Parathyroid adenoma (tissue), 2 donors: ENCODE data around the gene COQ3.
A peak's percentile ranks its signal among the peaks of the same experiment; 100 is the strongest.

Experiments
- H2AFZ ChIP-seq: fragments of 300-600 bp; sonication (generic); one replicate; pipeline ENCODE4 v1.7.0; 2017; ENCODE audit warnings: antibody characterized with exemption, mild to moderate bottlenecking
- H3K27ac ChIP-seq: fragments of 300-600 bp; sonication (generic); one replicate; pipeline ENCODE4 v1.7.0; 2017
- H3K27me3 ChIP-seq: fragments of 300-600 bp; sonication (generic); one replicate; pipeline ENCODE4 v1.7.0; 2017; ENCODE audit warnings: low read length; ENCODE audit not compliant: control insufficient read depth, insufficient read depth
- H3K36me3 ChIP-seq: fragments of 300-600 bp; sonication (generic); one replicate; pipeline ENCODE4 v1.7.0; 2017; ENCODE audit warnings: low read length; ENCODE audit not compliant: control insufficient read depth, insufficient read depth
- H3K4me1 ChIP-seq: fragments of 300-600 bp; sonication (generic); one replicate; pipeline ENCODE4 v1.7.0; 2017; ENCODE audit warnings: control low read depth
- H3K4me2 ChIP-seq: fragments of 300-600 bp; sonication (generic); one replicate; pipeline ENCODE4 v1.7.0; 2017; ENCODE audit warnings: low read length
- H3K4me3 ChIP-seq: fragments of 300-600 bp; sonication (generic); one replicate; pipeline ENCODE4 v1.7.0; 2017; ENCODE audit warnings: low read depth, low read length
- H3K79me2 ChIP-seq: fragments of 300-600 bp; sonication (generic); one replicate; pipeline ENCODE4 v1.7.0; 2017; ENCODE audit warnings: control low read depth
- H3K9ac ChIP-seq: fragments of 300-600 bp; sonication (generic); one replicate; pipeline ENCODE4 v1.7.0; 2017; ENCODE audit warnings: mild to moderate bottlenecking
- H3K9me3 ChIP-seq: fragments of 300-600 bp; sonication (generic); one replicate; pipeline ENCODE4 v1.7.0; 2017; ENCODE audit warnings: low read length; ENCODE audit not compliant: control insufficient read depth
- CTCF ChIP-seq: fragments of 300-600 bp; sonication (generic); IDR thresholded peaks from one replicate; pipeline ENCODE4 v1.7.0; 2017; ENCODE audit warnings: antibody characterized with exemption, mild to moderate bottlenecking
- donor health status: primary hyperparathyroidism.

COQ3 gene

GRCh38 chr6:99393698-99394531 is at the start of gene COQ3:
COQ3 (minus strand) TSS chr6:99394195; CDS start chr6:99394179, 16 bp downstream.
- H3K36me3 ChIP-seq = no peaks in the 10 kb centered on the region
- peak within 1 kb of the TSS; percentile 11 for H3K9ac ChIP-seq
- no peaks in the 10 kb centered on the region for H3K4me1 ChIP-seq
- H2AFZ ChIP-seq = peak within 1 kb of the TSS; percentile 92
- peak within 1 kb of the TSS; percentile 99 for H3K4me3 ChIP-seq
- peak within 1 kb of the TSS; percentile 69 for H3K27ac ChIP-seq
- no peaks in the 10 kb centered on the region for H3K27me3 ChIP-seq
- peak within 1 kb of the TSS; percentile 91 for H3K4me2 ChIP-seq
- H3K79me2 ChIP-seq = peaks cover 6% of the 10 kb centered on the region
- no peak for TF ChIP-seq CTCF
- H3K9me3 ChIP-seq = no peaks in the 10 kb centered on the region

- H3K27ac ChIP-seq = no peak overlapping the region
- no peaks in the 10 kb centered on the region for H3K79me2 ChIP-seq
- no peak overlapping the region for H3K9ac ChIP-seq
- H3K9me3 ChIP-seq = no peaks in the 10 kb centered on the region
- no peak overlapping the region for H2AFZ ChIP-seq
- no peaks in the 10 kb centered on the region for H3K36me3 ChIP-seq
- H3K27me3 ChIP-seq = no peaks in the 10 kb centered on the region
- H3K4me3 ChIP-seq = no peak overlapping the region
- TF ChIP-seq CTCF = peak; percentile 67
- H3K4me2 ChIP-seq = no peak overlapping the region
- H3K4me1 ChIP-seq = peaks cover 11% of the 10 kb centered on the region
Observed at GRCh38 chr6:99434702-99435530, 40.9 kb upstream of the COQ3 start.

- no peak for TF ChIP-seq CTCF
- Histone ChIP-seq H3K9ac (no peak overlapping the region), H3K4me3 (no peak overlapping the region), H3K27me3 (no peaks in the 10 kb centered on the region), H3K27ac (no peak overlapping the region), H2AFZ (no peak overlapping the region), H3K4me1 (peaks cover 11% of the 10 kb centered on the region), H3K4me2 (no peak overlapping the region), H3K79me2 (peaks cover under 1% of the 10 kb centered on the region), H3K9me3 (no peaks in the 10 kb centered on the region), H3K36me3 (no peaks in the 10 kb centered on the region)
Observed at GRCh38 chr6:99432877-99433276, 38.9 kb upstream of the COQ3 start.

GRCh38 chr6:99431901-99432300 is 37.9 kb upstream of the COQ3 start:
- Histone ChIP-seq H3K4me2 (no peak overlapping the region), H3K27me3 (no peaks in the 10 kb centered on the region), H3K4me3 (no peak overlapping the region), H2AFZ (no peak overlapping the region), H3K9ac (no peak overlapping the region), H3K36me3 (no peaks in the 10 kb centered on the region), H3K79me2 (peaks cover 2% of the 10 kb centered on the region), H3K9me3 (no peaks in the 10 kb centered on the region), H3K4me1 (peaks cover 16% of the 10 kb centered on the region), H3K27ac (no peak overlapping the region)
- TF ChIP-seq CTCF = no peak
